Spleen (tissue), 11 donors: ENCODE results near the gene ITGAE. TPM values are rescaled to one million over a fixed set of nuclear protein-coding genes. Genes with fewer than 3 reads are reported as not detected.

Experiments
- DNase-seq: peaks from one replicate; pipeline ENCODE4 v3.0.0-alpha.2; 2020
- H3K27ac ChIP-seq, 8 donors: fragments of 200-600 bp; sonication (generic) in 7 of 8; 1 replicate in 4 of 8; 2 replicates in 4 of 8; pipeline versions ENCODE4 v1.5.0 to v1.8.0; 2016 to 2021; ENCODE audit warnings: inconsistent platforms in 4 of 8, mild to moderate bottlenecking in 4 of 8, moderate library complexity in 1 of 8
- H3K27me3 ChIP-seq, 7 donors: fragments of 200-600 bp; sonication (generic) in 6 of 7; replicated peaks in 1 of 7; 1 replicate in 4 of 7; 2 replicates in 3 of 7; pipeline versions ENCODE4 v1.5.0 to v1.8.0; 2016 to 2021; ENCODE audit warnings: inconsistent platforms in 3 of 7, mild to moderate bottlenecking in 1 of 7
- H3K36me3 ChIP-seq, 6 donors: fragments of 200-600 bp; sonication (generic) in 5 of 6; 1 replicate in 4 of 6; 2 replicates in 2 of 6; pipeline versions ENCODE4 v1.5.0 to v1.8.0; 2016 to 2021; ENCODE audit warnings: inconsistent platforms in 2 of 6
- H3K4me1 ChIP-seq, 6 donors: fragments of 200-600 bp; sonication (generic) in 5 of 6; 1 replicate in 3 of 6; 2 replicates in 3 of 6; pipeline versions ENCODE4 v1.5.0 to v1.8.0; 2016 to 2021; ENCODE audit warnings: inconsistent platforms in 3 of 6
- H3K4me3 ChIP-seq, 8 donors: fragments of 200-600 bp; sonication (generic) in 7 of 8; 1 replicate in 4 of 8; 2 replicates in 4 of 8; pipeline versions ENCODE4 v1.5.0 to v1.8.0; 2016 to 2021; ENCODE audit warnings: inconsistent platforms in 4 of 8, mild to moderate bottlenecking in 4 of 8, moderate library complexity in 2 of 8
- H3K9me3 ChIP-seq, 8 donors: fragments of 200-600 bp; sonication (generic) in 7 of 8; 1 replicate in 4 of 8; 2 replicates in 4 of 8; pipeline versions ENCODE4 v1.5.0 to v1.8.0; 2016 to 2021; ENCODE audit warnings: inconsistent platforms in 4 of 8
- POLR2A ChIP-seq, 3 donors: fragments of 450-650 bp; IDR thresholded peaks; one replicate each; pipeline ENCODE4 v1.5.1; 2017; ENCODE audit warnings: antibody characterized with exemption in 3 of 3, mild to moderate bottlenecking in 1 of 3
- POLR2AphosphoS5 ChIP-seq, 3 donors: sonication (generic); formaldehyde crosslinking; IDR thresholded peaks; one replicate each; pipeline ENCODE4 v1.5.1; 2017; ENCODE audit warnings: antibody characterized with exemption in 3 of 3
- WGBS, 5 donors: extraction: QIAGEN DNeasy Blood & Tissue Kit in 3 of 5; methylation state at CpG; one replicate each; pipeline versions ENCODE4 v1.1.5 to v1.1.7; 2013 to 2018; 5-methylcytosine and 5-hydroxymethylcytosine counted together
- intact Hi-C: fragments of 100-400 bp; cut with DNase I; formaldehyde crosslinking; loops from one replicate; pipeline ENCODE4 v1.15.0; 2023; ENCODE audit warnings: low total_unique reads
- polyA plus RNA-seq, 3 donors: library from polyadenylated mRNA; stranded (reverse); fragments of 200-250 nt; gene quantifications; one replicate each; pipeline ENCODE4 v1.2.1, GENCODE V29; 2013
- total RNA-seq, 7 donors: library from RNA; depleted of rRNA in 3 of 7; stranded (reverse); fragments of >200 nt in 3 of 7; fragmentation: NEBNext Ultra II Directional in 4 of 7; extraction: Animal tissue kit (Norgen Biotek cat#: 25700) in 4 of 7; gene quantifications; one replicate each; pipeline versions ENCODE4 v1.1.0 to v1.2.1, GENCODE V29; 2016 to 2021
- TF ChIP-seq, protein P1 (sequence below), 11 experiments: fragments of 200-600 bp in 7 of 11; fragments of 450-650 bp in 4 of 11; sonication (generic) in 4 of 11; IDR thresholded peaks in 8 of 11; conservative IDR thresholded peaks in 3 of 11; 1 replicate in 7 of 11; 2 replicates in 4 of 11; pipeline versions ENCODE4 v1.4.0 to v1.8.0; 2016 to 2021; ENCODE audit warnings: antibody characterized with exemption in 11 of 11, inconsistent platforms in 4 of 11, mild to moderate bottlenecking in 1 of 11
- donor health status: healthy with polysubstance abuse.
- donor health status: DM: no; HTN: no; CAD: no; lungs with moderate emphysema.
- donor health status: DM: no; HTN: no; CAD: no.
- donor health status: Bipolar disorder and iron deficiency.
- donor health status: healthy.
- donor health status: DM: no; HTN: no; CAD: no.
- donor health status: DM: yes; HTN: yes; CAD: no.

The ITGAE gene
- total and polyA plus RNA-seq, 10 donors = 20.3 to 91.1 (median 28.2) TPM

- H3K27me3 ChIP-seq = peaks cover 0 to 12% (median 0%) of the 10 kb centered on the region in 7 donors
- WGBS, 5 donors = 66 to 78% (median 72%) methylated on average over 17 to 20 of the region's 20 CpGs
- no peak for DNase-seq
- TF ChIP-seq POLR2AphosphoS5 (IDR thresholded peaks at IDR 0.05) (peak in 1 of 3 donors; percentile 68), POLR2A (IDR thresholded peaks at IDR 0.05) (no peak)
- peak overlapping the region in 2 of 8 donors; percentile 7 to 89 for H3K27ac ChIP-seq
- H3K36me3 ChIP-seq = peaks cover 0 to 72% (median 21%) of the 10 kb centered on the region in 6 donors
- H3K9me3 ChIP-seq = no peaks in the 10 kb centered on the region
- intact Hi-C loops = loop anchor here (10.0 kb wide), 1 partner anchor 53 kb away; no protein-coding TSS in a partner anchor
- H3K4me3 ChIP-seq = no peak overlapping the region
- H3K4me1 ChIP-seq = peaks cover 3 to 60% (median 33%) of the 10 kb centered on the region in 6 donors
These were observed 119.4 kb downstream of the ITGAE start for GRCh38 chr17:3681565-3681964.

- WGBS, 5 donors = 84 to 92% (median 90%) methylated on average over 11 to 12 of the region's 12 CpGs
These were observed 119.9 kb downstream of the ITGAE start for GRCh38 chr17:3681057-3681456.

DNA sequence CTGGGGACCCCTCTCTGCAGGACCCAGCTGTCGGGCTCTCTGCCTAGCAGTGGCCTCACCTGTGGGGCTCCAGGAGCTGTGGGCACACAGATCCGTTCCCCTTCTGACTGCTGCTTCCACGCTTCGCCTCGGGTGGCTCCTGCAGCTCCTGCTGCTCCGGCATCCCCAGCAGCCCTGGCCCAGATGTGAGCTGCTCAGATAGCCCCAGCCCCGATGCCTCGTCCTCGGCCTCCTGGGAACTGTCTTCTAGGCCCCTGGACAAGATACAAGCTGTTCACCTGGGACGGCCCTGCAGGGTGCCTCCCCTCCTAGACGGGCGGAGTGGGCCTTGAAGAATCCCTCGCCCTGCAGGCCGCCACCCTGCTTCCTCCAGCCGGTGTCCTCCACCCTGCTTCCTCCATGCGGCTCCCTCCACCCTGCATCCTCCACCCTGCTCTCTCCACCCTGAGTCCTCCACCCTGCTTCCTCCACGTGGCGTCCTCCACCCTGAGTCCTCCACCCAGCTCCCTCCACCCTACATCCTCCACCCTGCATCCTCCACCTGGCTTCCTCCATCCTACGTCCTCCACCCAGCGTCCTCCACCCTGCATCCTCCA lies 121.4 kb downstream of the ITGAE start:
- Histone ChIP-seq H3K27me3 (peaks cover 0 to 4% (median 0%) of the 10 kb centered on the region in 7 donors), H3K36me3 (peaks cover 0 to 75% (median 23%) of the 10 kb centered on the region in 6 donors), H3K9me3 (no peaks in the 10 kb centered on the region), H3K4me3 (no peak overlapping the region), H3K27ac (peak overlapping the region in 1 of 8 donors; percentile 11), H3K4me1 (peaks cover 0 to 52% (median 26%) of the 10 kb centered on the region in 6 donors)
- no peak for DNase-seq
- intact Hi-C loops = loop anchor here (10.0 kb wide), 1 partner anchor 55 kb away; no protein-coding TSS in a partner anchor
- 50 to 63% (median 58%) methylated on average over 17 to 20 of the region's 20 CpGs for WGBS, 5 donors
- TF ChIP-seq POLR2A (IDR thresholded peaks at IDR 0.05) (no peak), POLR2AphosphoS5 (IDR thresholded peaks at IDR 0.05) (peak in 2 of 3 donors; percentile 18 to 80)

More at GRCh38 chr17:3681057-3681456, 119.9 kb downstream of the ITGAE start:
- TF ChIP-seq POLR2AphosphoS5 (IDR thresholded peaks at IDR 0.05) = peak in 1 of 3 donors; percentile 23
- TF ChIP-seq, protein P1, sequence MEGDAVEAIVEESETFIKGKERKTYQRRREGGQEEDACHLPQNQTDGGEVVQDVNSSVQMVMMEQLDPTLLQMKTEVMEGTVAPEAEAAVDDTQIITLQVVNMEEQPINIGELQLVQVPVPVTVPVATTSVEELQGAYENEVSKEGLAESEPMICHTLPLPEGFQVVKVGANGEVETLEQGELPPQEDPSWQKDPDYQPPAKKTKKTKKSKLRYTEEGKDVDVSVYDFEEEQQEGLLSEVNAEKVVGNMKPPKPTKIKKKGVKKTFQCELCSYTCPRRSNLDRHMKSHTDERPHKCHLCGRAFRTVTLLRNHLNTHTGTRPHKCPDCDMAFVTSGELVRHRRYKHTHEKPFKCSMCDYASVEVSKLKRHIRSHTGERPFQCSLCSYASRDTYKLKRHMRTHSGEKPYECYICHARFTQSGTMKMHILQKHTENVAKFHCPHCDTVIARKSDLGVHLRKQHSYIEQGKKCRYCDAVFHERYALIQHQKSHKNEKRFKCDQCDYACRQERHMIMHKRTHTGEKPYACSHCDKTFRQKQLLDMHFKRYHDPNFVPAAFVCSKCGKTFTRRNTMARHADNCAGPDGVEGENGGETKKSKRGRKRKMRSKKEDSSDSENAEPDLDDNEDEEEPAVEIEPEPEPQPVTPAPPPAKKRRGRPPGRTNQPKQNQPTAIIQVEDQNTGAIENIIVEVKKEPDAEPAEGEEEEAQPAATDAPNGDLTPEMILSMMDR (IDR thresholded peaks at IDR 0.05 in 8 of 11, conservative IDR thresholded peaks at IDR 0.05 in 3 of 11) = no peak
- TF ChIP-seq POLR2A (IDR thresholded peaks at IDR 0.05) = no peak
- peaks cover 0 to 77% (median 21%) of the 10 kb centered on the region in 6 donors for H3K36me3 ChIP-seq
- no peaks in the 10 kb centered on the region for H3K9me3 ChIP-seq
- H3K4me1 ChIP-seq = peaks cover 3 to 60% (median 33%) of the 10 kb centered on the region in 6 donors
- peak overlapping the region in 2 of 8 donors; percentile 7 to 89 for H3K27ac ChIP-seq
- intact Hi-C loops = loop anchor here (10.0 kb wide), 1 partner anchor 54 kb away; no protein-coding TSS in a partner anchor
- no peak overlapping the region for H3K4me3 ChIP-seq
- DNase-seq = no peak
- H3K27me3 ChIP-seq = peaks cover 0 to 12% (median 0%) of the 10 kb centered on the region in 7 donors

GRCh38 chr17:3678821-3679530 lies 122.0 kb downstream of the ITGAE start:
- Histone ChIP-seq H3K4me1 (peaks cover 0 to 45% (median 19%) of the 10 kb centered on the region in 6 donors), H3K36me3 (peaks cover 0 to 68% (median 23%) of the 10 kb centered on the region in 6 donors), H3K27me3 (peaks cover 0 to under 1% (median 0%) of the 10 kb centered on the region in 7 donors), H3K4me3 (no peak overlapping the region), H3K27ac (peak overlapping the region in 1 of 8 donors; percentile 11), H3K9me3 (no peaks in the 10 kb centered on the region)
- 84 to 91% (median 87%) methylated on average over 26 to 27 of the region's 27 CpGs for WGBS, 5 donors
- DNase-seq = no peak
- intact Hi-C loops = no loop called here
- TF ChIP-seq, protein P1 (IDR thresholded peaks at IDR 0.05 in 8 of 11, conservative IDR thresholded peaks at IDR 0.05 in 3 of 11) = no peak
- TF ChIP-seq POLR2AphosphoS5 (IDR thresholded peaks at IDR 0.05) = peak in 2 of 3 donors; percentile 25 to 72
